Right cardiac atrium (tissue), 5 donors: ENCODE results near the gene TRIM6. TPM values are rescaled to one million over a fixed set of nuclear protein-coding genes. Genes with fewer than 3 reads are reported as not detected.
"Not testable (repeated sequence)": the region's sequence is repeated elsewhere in the genome, so short reads cannot be mapped to it uniquely, and the experiment has no call there.

ENCODE experiments used
- ATAC-seq, 2 donors: fragments of 200-7000 bp; cut with Tn5 transposase; one replicate each; pipeline versions ENCODE4 v1.8.0 to v1.9.1; 2020; ENCODE audit warnings: moderate library complexity in 2 of 2, mild to moderate bottlenecking in 1 of 2
- DNase-seq, 3 donors: peaks; one replicate each; pipeline ENCODE4 v3.0.0-alpha.2; 2020
- H3K27ac ChIP-seq: one replicate; pipeline ENCODE4 v1.5.1; 2013; ENCODE audit warnings: mild to moderate bottlenecking, low read length, control low read depth, moderate library complexity
- H3K27me3 ChIP-seq: one replicate; pipeline ENCODE4 v1.6.1; 2013; ENCODE audit not compliant: control insufficient read depth, insufficient read depth
- H3K4me1 ChIP-seq: one replicate; pipeline ENCODE4 v1.6.1; 2013; ENCODE audit warnings: low read length; ENCODE audit not compliant: control insufficient read depth, insufficient read depth
- H3K4me3 ChIP-seq: one replicate; pipeline ENCODE4 v1.5.1; 2013; ENCODE audit warnings: low read length, control low read depth
- H3K9me3 ChIP-seq: one replicate; pipeline ENCODE4 v1.6.1; 2013; ENCODE audit warnings: low read length; ENCODE audit not compliant: control insufficient read depth
- WGBS: extraction: QIAGEN DNeasy Blood & Tissue Kit; methylation state at CpG from one replicate; pipeline ENCODE4 v1.1.7; 2013; 5-methylcytosine and 5-hydroxymethylcytosine counted together
- intact Hi-C, 4 donors: fragments of 100-400 bp; cut with DNase I; formaldehyde crosslinking; loops; one replicate each; pipeline versions ENCODE4 v1.11.0 to v1.14.0; 2022 to 2023
- polyA plus RNA-seq: library from polyadenylated mRNA; stranded (reverse); fragments of 200-250 nt; gene quantifications from one replicate; pipeline ENCODE4 v1.2.3, GENCODE V29; 2013
- total RNA-seq, 4 donors: library from RNA; stranded (reverse); fragmentation: NEBNext Ultra II Directional; extraction: Animal tissue kit (Norgen Biotek cat#: 25700); gene quantifications; one replicate each; pipeline ENCODE4 v1.2.1, GENCODE V29; 2021
- donor health status: healthy with polysubstance abuse.
- donor health status: DM: no; HTN: yes; CAD: no.
- donor health status: DM: no; HTN: no; CAD: no.
- donor health status: DM: no; HTN: yes; CAD: no; lungs with severe emphysema.
- donor health status: DM: yes; HTN: yes; CAD: no.

TRIM6 gene
- total and polyA plus RNA-seq, 5 donors: 0.81 to 2.4 (median 1.9) TPM

GRCh38 chr11:5626196-5626595 is 29.8 kb downstream of the TRIM6 start:
- no peaks in the 10 kb centered on the region for H3K9me3 ChIP-seq
- H3K4me1 ChIP-seq: peaks cover 4% of the 10 kb centered on the region
- no peak for ATAC-seq
- WGBS: 83% methylated on average over 5 of the region's 5 CpGs
- intact Hi-C loops: no loop called here
- no peak for DNase-seq
- H3K27ac ChIP-seq: no peak overlapping the region
- no peak overlapping the region for H3K4me3 ChIP-seq
- no peaks in the 10 kb centered on the region for H3K27me3 ChIP-seq

- no peaks in the 10 kb centered on the region for H3K27me3 ChIP-seq
- no peak for DNase-seq
- peaks cover 3% of the 10 kb centered on the region for H3K4me1 ChIP-seq
- no peak overlapping the region for H3K4me3 ChIP-seq
- no peak overlapping the region for H3K27ac ChIP-seq
- WGBS: 85% methylated on average over 2 of the region's 2 CpGs
- no peaks in the 10 kb centered on the region for H3K9me3 ChIP-seq
- no peak for ATAC-seq
- intact Hi-C loops: no loop called here
These were observed 35.0 kb downstream of the TRIM6 start for GRCh38 chr11:5631417-5631816.

GRCh38 chr11:5631969-5632635 is 35.7 kb downstream of the TRIM6 start:
- Histone ChIP-seq H3K9me3 (no peaks in the 10 kb centered on the region), H3K4me3 (no peak overlapping the region), H3K4me1 (peaks cover 3% of the 10 kb centered on the region), H3K27me3 (no peaks in the 10 kb centered on the region), H3K27ac (no peak overlapping the region)
- WGBS: 82% methylated on average over 5 of the region's 5 CpGs
- intact Hi-C loops: no loop called here
- ATAC-seq (no peak), DNase-seq (no peak)

- intact Hi-C loops: no loop called here
- H3K27ac ChIP-seq: no peak overlapping the region
- H3K4me3 ChIP-seq: no peak overlapping the region
- H3K27me3 ChIP-seq: no peaks in the 10 kb centered on the region
- H3K9me3 ChIP-seq: no peaks in the 10 kb centered on the region
- no peak for ATAC-seq
- no peaks in the 10 kb centered on the region for H3K4me1 ChIP-seq
- no peak for DNase-seq
- WGBS: 91% methylated on average over 1 of the region's 1 CpG
These were observed 43.5 kb downstream of the TRIM6 start for GRCh38 chr11:5639953-5640352.

GRCh38 chr11:5643585-5643984 is 47.1 kb downstream of the TRIM6 start:
- DNase-seq (no peak), ATAC-seq (no peak)
- no peaks in the 10 kb centered on the region for H3K4me1 ChIP-seq
- H3K9me3 ChIP-seq: no peaks in the 10 kb centered on the region
- intact Hi-C loops: no loop called here
- no peak overlapping the region for H3K4me3 ChIP-seq
- H3K27ac ChIP-seq: no peak overlapping the region
- no peaks in the 10 kb centered on the region for H3K27me3 ChIP-seq

GRCh38 chr11:5646139-5646538 is 49.7 kb downstream of the TRIM6 start:
- Histone ChIP-seq H3K4me1 (no peaks in the 10 kb centered on the region), H3K27ac (no peak overlapping the region), H3K4me3 (no peak overlapping the region), H3K27me3 (no peaks in the 10 kb centered on the region), H3K9me3 (no peaks in the 10 kb centered on the region)
- WGBS: 90% methylated on average over 3 of the region's 3 CpGs
- no peak for DNase-seq
- ATAC-seq: no peak
- intact Hi-C loops: no loop called here

GRCh38 chr11:5655474-5655873 is 59.0 kb downstream of the TRIM6 start:
- ATAC-seq (no peak), DNase-seq (no peak)
- H3K27me3 ChIP-seq: no peaks in the 10 kb centered on the region
- no peak overlapping the region for H3K4me3 ChIP-seq
- H3K9me3 ChIP-seq: no peaks in the 10 kb centered on the region
- no peaks in the 10 kb centered on the region for H3K4me1 ChIP-seq
- H3K27ac ChIP-seq: no peak overlapping the region
- 96% methylated on average over 4 of the region's 4 CpGs for WGBS
- intact Hi-C loops: no loop called here

- H3K4me1 ChIP-seq, ATAC-seq, DNase-seq, intact Hi-C loops, H3K9me3 ChIP-seq, H3K27me3 ChIP-seq, H3K27ac ChIP-seq, H3K4me3 ChIP-seq: not testable (repeated sequence)
- 98% methylated on average over 2 of the region's 2 CpGs for WGBS
These were observed 60.5 kb downstream of the TRIM6 start for GRCh38 chr11:5656956-5657355.

- H3K27ac ChIP-seq: no peak overlapping the region
- WGBS: 91% methylated on average over 5 of the region's 5 CpGs
- H3K4me1 ChIP-seq: no peaks in the 10 kb centered on the region
- DNase-seq (no peak), ATAC-seq (no peak)
- no peaks in the 10 kb centered on the region for H3K9me3 ChIP-seq
- H3K4me3 ChIP-seq: no peak overlapping the region
- intact Hi-C loops: no loop called here
- H3K27me3 ChIP-seq: no peaks in the 10 kb centered on the region
These were observed 61.9 kb downstream of the TRIM6 start for GRCh38 chr11:5658318-5658717.

Other genes with a start within 250 kb of the TRIM6 start
- not detected for gene OR51B6, start 245.1 kb upstream of the TRIM6 start, total RNA-seq
- gene OR51B6, start 245.1 kb upstream of the TRIM6 start, polyA plus RNA-seq: not detected
- not detected for gene OR51M1, start 212.8 kb upstream of the TRIM6 start, total RNA-seq
- not detected for gene OR51M1, start 212.8 kb upstream of the TRIM6 start, polyA plus RNA-seq
- gene OR51Q1, start 174.5 kb upstream of the TRIM6 start, total RNA-seq: not detected
- not detected for gene OR51Q1, start 174.5 kb upstream of the TRIM6 start, polyA plus RNA-seq
- gene OR51I1, start 155.1 kb upstream of the TRIM6 start, total RNA-seq: not detected
- gene OR51I1, start 155.1 kb upstream of the TRIM6 start, polyA plus RNA-seq: not detected
- gene OR51I2, start 147.3 kb upstream of the TRIM6 start, total RNA-seq: not detected
- not detected for gene OR51I2, start 147.3 kb upstream of the TRIM6 start, polyA plus RNA-seq
- not detected for gene OR52D1, start 108.0 kb upstream of the TRIM6 start, total RNA-seq
- gene OR52D1, start 108.0 kb upstream of the TRIM6 start, polyA plus RNA-seq: not detected
- gene UBQLN3, start 86.7 kb upstream of the TRIM6 start, total RNA-seq: under 1 TPM in 2 of 4 donors, not detected in 2; 0.14 to 0.29 TPM
- gene UBQLN3, start 86.7 kb upstream of the TRIM6 start, polyA plus RNA-seq: 0.05 TPM
- gene UBQLNL, start 79.9 kb upstream of the TRIM6 start, total RNA-seq: under 1 TPM in 3 of 4 donors, not detected in 1; 0.20 to 0.28 (median 0.21) TPM
- gene UBQLNL, start 79.9 kb upstream of the TRIM6 start, polyA plus RNA-seq: 0.18 TPM
- not detected for gene OR52H1, start 48.1 kb upstream of the TRIM6 start, total RNA-seq
- gene OR52H1, start 48.1 kb upstream of the TRIM6 start, polyA plus RNA-seq: not detected
- gene OR52B6, start 15.8 kb upstream of the TRIM6 start, total RNA-seq: not detected
- not detected for gene OR52B6, start 15.8 kb upstream of the TRIM6 start, polyA plus RNA-seq
- gene TRIM34, start 28.4 kb downstream of the TRIM6 start, total RNA-seq: 1 to 10 TPM; 2.5 to 3.5 (median 2.9) TPM
- 1.8 TPM for gene TRIM34, start 28.4 kb downstream of the TRIM6 start, polyA plus RNA-seq
- gene TRIM5, start 88.4 kb downstream of the TRIM6 start, total RNA-seq: 10 to 100 TPM in 2 of 4 donors, 1 to 10 TPM in 2; 7.9 to 11.7 (median 9.6) TPM
- gene TRIM5, start 88.4 kb downstream of the TRIM6 start, polyA plus RNA-seq: 6.3 TPM
- 10 to 100 TPM; 23.1 to 24.2 (median 24.1) TPM for gene TRIM22, start 93.2 kb downstream of the TRIM6 start, total RNA-seq
- gene TRIM22, start 93.2 kb downstream of the TRIM6 start, polyA plus RNA-seq: 14.4 TPM
- gene OR56B1, start 139.8 kb downstream of the TRIM6 start, total RNA-seq: not detected
- gene OR56B1, start 139.8 kb downstream of the TRIM6 start, polyA plus RNA-seq: not detected
- gene OR52N4, start 157.6 kb downstream of the TRIM6 start, total RNA-seq: not detected
- not detected for gene OR52N4, start 157.6 kb downstream of the TRIM6 start, polyA plus RNA-seq
- not detected for gene OR52N5, start 186.7 kb downstream of the TRIM6 start, total RNA-seq
- not detected for gene OR52N5, start 186.7 kb downstream of the TRIM6 start, polyA plus RNA-seq
- not detected for gene OR52N1, start 194.6 kb downstream of the TRIM6 start, total RNA-seq
- not detected for gene OR52N1, start 194.6 kb downstream of the TRIM6 start, polyA plus RNA-seq
- gene OR52N2, start 212.3 kb downstream of the TRIM6 start, total RNA-seq: not detected
- gene OR52N2, start 212.3 kb downstream of the TRIM6 start, polyA plus RNA-seq: not detected
- not detected for gene OR52E6, start 245.3 kb downstream of the TRIM6 start, total RNA-seq
- gene OR52E6, start 245.3 kb downstream of the TRIM6 start, polyA plus RNA-seq: not detected